ENCODE measurements around the gene BCL11A. TPM values are rescaled to one million over a fixed set of nuclear protein-coding genes. Genes with fewer than 3 reads are reported as not detected.
A peak's percentile ranks its signal among the peaks of the same experiment; 100 is the strongest.

The BCL11A gene
- total RNA-seq, 1 experiment from 2014 or later, result 91.4 TPM

DNA sequence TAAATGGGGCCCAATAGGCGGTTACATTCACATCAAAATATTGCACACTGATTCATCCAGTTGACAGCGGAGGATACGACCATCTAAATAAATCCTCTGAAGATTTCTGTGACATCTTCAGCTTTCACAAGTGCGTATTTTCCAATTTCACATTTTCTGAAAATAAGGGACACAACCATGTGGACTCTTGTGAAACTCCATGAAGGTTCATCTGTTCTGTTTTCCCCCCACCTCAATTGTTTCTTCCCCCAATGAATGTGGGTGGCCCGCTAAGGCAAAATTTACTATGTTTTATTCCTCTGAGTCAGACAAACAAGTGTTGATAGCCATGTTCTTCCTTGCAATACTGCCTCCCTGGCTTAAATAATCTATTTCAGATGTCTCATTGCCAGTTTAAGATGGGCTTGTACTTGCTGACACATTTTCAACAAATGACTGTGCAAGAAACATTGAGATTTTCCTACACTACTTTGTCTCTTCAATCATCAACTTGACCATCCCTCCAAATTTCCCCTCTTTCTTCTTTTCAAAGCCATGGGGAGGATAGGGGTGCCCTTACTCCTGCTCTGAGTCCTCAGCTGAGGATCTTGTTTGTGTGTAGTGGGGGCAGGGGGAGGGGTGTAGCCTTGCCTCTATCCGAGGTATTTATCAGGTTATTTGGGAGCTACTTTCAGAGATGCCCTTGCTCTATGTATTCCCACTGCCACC is 78.2 kb downstream of the BCL11A start:
- Histone ChIP-seq H3K9me3 (ENCODE audit: control insufficient read depth, low read depth, low read length) (no peaks in the 10 kb centered on the region), H2AFZ (ENCODE audit: low read length) (no peak overlapping the region), H3K56ac (ENCODE audit: insufficient read length, low read depth, low read length) (no peak overlapping the region), H3K79me2 (ENCODE audit: insufficient read depth, low read length) (peaks cover 17% of the 10 kb centered on the region; the same call in 1 of the 2 replicates), H2BK120ac (ENCODE audit: low read depth, low read length, poor library complexity, severe bottlenecking) (no peak overlapping the region), H2BK12ac (ENCODE audit: insufficient read length, low read depth, low read length) (no peak overlapping the region), H3K79me1 (ENCODE audit: insufficient read depth, low read depth, low read length, poor library complexity, severe bottlenecking) (peaks cover 3% of the 10 kb centered on the region), H3K9ac (ENCODE audit: extremely low read depth, insufficient read length, low read length) (no peak overlapping the region), H3K27me3 (ENCODE audit: insufficient read depth, low read length) (peaks cover 11% of the 10 kb centered on the region; the same call in 1 of the 2 replicates), H3K4ac (ENCODE audit: low read depth, low read length) (no peak overlapping the region), H3K14ac (ENCODE audit: insufficient read depth, low read length) (no peak overlapping the region), H2BK20ac (ENCODE audit: low read depth, low read length, poor library complexity, severe bottlenecking) (no peak overlapping the region), H4K20me1 (ENCODE audit: control insufficient read depth, insufficient read depth, insufficient read length) (peaks cover 3% of the 10 kb centered on the region), H3K4me2 (ENCODE audit: insufficient read depth, insufficient read length, low read length) (peak overlapping the region; percentile 50), H3K18ac (ENCODE audit: insufficient read length, low read depth, low read length) (no peak overlapping the region), H4K5ac (ENCODE audit: insufficient read length, low read depth, low read length) (no peak overlapping the region), H3K4me1 (ENCODE audit: insufficient read depth, low read length) (peaks cover 49% of the 10 kb centered on the region), H2BK15ac (ENCODE audit: low read depth, low read length) (no peak overlapping the region), H4K8ac (replicated peaks; ENCODE audit: insufficient read length, low read depth, low read length) (no peak overlapping the region), H2BK5ac (ENCODE audit: insufficient read length, low read length) (no peak overlapping the region), H3K27ac (ENCODE audit: insufficient read length, low read depth, low read length) (no peak overlapping the region), H3T11ph (ENCODE audit: low read length) (no peak overlapping the region), H4K91ac (ENCODE audit: insufficient read length, low read depth, low read length) (no peak overlapping the region), H3K23me2 (ENCODE audit: insufficient read length, low read depth, low read length, poor library complexity, severe bottlenecking) (no peaks in the 10 kb centered on the region), H2AK5ac (ENCODE audit: insufficient read length, low read length) (no peak overlapping the region), H3K23ac (ENCODE audit: insufficient read length, low read depth, low read length) (no peak overlapping the region)
- Mint-ChIP-seq H3K4me1 (peaks cover 88 to 96% of the 10 kb centered on the region in 2 experiments), H3K9me3 (no peaks in the 10 kb centered on the region), H3K36me3 (ENCODE audit: insufficient read depth in 1 of 3, low read depth in 3 of 3) (peaks cover 3 to 13% (median 10%) of the 10 kb centered on the region in 3 experiments; a peak in 5 of 7 replicates), H3K27me3 (ENCODE audit: low read depth) (peaks cover 5% of the 10 kb centered on the region), H3K27ac (peak overlapping the region; percentile 70 to 87 (median 72); a peak in 5 of 7 replicates), H3K4me3 (peak overlapping the region in 1 of 2 experiments; percentile 40; a peak in 2 of 5 replicates)
- WGBS (ENCODE audit: extremely low coverage, insufficient read length, low lambda C conversion rate), result no CpG with 5 or more reads among the region's 6 CpGs
- DNase-seq, result no peak
- TF ChIP-seq, protein P1, sequence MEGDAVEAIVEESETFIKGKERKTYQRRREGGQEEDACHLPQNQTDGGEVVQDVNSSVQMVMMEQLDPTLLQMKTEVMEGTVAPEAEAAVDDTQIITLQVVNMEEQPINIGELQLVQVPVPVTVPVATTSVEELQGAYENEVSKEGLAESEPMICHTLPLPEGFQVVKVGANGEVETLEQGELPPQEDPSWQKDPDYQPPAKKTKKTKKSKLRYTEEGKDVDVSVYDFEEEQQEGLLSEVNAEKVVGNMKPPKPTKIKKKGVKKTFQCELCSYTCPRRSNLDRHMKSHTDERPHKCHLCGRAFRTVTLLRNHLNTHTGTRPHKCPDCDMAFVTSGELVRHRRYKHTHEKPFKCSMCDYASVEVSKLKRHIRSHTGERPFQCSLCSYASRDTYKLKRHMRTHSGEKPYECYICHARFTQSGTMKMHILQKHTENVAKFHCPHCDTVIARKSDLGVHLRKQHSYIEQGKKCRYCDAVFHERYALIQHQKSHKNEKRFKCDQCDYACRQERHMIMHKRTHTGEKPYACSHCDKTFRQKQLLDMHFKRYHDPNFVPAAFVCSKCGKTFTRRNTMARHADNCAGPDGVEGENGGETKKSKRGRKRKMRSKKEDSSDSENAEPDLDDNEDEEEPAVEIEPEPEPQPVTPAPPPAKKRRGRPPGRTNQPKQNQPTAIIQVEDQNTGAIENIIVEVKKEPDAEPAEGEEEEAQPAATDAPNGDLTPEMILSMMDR (conservative IDR thresholded peaks at IDR 0.05), result no peak
